GM12873 (cell line): ENCODE data around the gene THEM4.

Experiments used
- TF ChIP-seq, protein P1 (sequence below): IDR thresholded peaks from 2 replicates; pipeline ENCODE4 v1.5.1; 2012; ENCODE audit warnings: low read depth, mild to moderate bottlenecking, moderate library complexity, low read length, control low read depth; ENCODE audit not compliant: insufficient read depth; ENCODE audit errors: missing control alignments

THEM4 gene

GRCh38 chr1:151855933-151856332, 53.4 kb downstream of the THEM4 start:
- TF ChIP-seq, protein P1, sequence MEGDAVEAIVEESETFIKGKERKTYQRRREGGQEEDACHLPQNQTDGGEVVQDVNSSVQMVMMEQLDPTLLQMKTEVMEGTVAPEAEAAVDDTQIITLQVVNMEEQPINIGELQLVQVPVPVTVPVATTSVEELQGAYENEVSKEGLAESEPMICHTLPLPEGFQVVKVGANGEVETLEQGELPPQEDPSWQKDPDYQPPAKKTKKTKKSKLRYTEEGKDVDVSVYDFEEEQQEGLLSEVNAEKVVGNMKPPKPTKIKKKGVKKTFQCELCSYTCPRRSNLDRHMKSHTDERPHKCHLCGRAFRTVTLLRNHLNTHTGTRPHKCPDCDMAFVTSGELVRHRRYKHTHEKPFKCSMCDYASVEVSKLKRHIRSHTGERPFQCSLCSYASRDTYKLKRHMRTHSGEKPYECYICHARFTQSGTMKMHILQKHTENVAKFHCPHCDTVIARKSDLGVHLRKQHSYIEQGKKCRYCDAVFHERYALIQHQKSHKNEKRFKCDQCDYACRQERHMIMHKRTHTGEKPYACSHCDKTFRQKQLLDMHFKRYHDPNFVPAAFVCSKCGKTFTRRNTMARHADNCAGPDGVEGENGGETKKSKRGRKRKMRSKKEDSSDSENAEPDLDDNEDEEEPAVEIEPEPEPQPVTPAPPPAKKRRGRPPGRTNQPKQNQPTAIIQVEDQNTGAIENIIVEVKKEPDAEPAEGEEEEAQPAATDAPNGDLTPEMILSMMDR, result no peak

DNA sequence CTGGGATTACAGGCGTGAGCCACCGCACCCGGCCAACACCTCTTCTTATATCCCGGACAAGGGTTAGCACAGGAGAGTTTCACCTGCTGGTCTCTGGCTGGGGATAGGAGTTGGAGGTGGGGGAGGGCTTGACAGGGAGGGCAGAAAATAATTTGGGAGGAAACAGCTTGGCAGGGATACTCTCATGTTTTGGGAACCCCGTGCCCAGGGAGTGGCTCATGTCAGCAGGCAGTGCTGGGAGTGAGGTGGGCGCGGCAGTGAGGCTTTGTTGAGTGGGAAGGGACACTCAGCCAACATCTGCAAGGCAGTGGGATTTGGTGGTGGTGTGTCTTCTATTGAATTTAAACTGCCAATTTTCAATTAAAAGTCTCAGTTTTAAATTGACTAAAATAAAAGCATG, 54.7 kb downstream of the THEM4 start:
- TF ChIP-seq, protein P1, result no peak

- TF ChIP-seq, protein P1, result no peak
These were observed 55.8 kb downstream of the THEM4 start, which contains the start of gene THEM5 for GRCh38 chr1:151853411-151853943. TSS of gene THEM5 (minus strand) at chr1:151853712. CDS start at chr1:151853565, 147 bp downstream.

DNA sequence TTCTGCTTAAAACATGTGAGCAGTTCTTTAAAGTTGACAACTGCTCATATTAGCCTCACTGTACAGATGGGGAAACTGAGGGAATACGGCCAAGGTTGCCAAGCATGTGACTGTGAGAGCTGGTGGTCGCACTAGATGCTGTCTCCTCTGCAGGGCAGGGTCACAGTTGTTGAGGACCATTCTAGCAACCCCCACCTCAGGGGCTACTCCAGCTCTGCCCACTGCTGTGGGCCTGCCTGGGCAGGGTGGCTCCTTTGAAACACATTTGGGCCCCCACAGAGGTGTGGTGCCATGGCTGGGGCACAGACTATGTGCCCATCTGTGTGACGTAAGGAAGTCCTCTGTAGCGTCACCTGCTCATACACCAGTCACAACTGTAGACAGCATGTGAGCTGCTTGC, 56.6 kb downstream of the THEM4 start:
- TF ChIP-seq, protein P1, result no peak

- TF ChIP-seq, protein P1, result no peak
These were observed 57.4 kb downstream of the THEM4 start for GRCh38 chr1:151851886-151852285.

DNA sequence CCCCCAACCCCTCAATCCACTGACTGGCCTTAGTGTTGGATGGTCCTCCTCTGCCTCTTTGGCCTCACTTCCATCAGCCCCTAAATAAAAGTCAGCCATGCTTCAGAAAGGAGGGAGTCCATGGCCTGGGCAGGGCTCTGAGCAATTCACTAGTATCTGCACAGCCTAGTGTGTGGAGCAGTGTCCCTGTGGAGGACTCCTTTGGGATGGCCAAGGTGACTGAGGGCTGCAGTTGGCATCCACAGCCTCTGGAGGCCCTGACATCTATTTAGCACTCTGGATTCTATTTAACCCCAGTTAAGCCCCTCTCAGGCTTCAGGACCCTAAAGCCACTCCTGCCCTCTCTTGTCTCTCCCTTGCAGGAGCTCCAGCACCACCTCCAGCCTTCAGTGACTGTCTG, 59.4 kb downstream of the THEM4 start:
- TF ChIP-seq, protein P1, result no peak

- TF ChIP-seq, protein P1, result no peak
These were observed 60.2 kb downstream of the THEM4 start for GRCh38 chr1:151849126-151849525.
